ENCODE measurements around the gene TSNAXIP1. TPM values are rescaled to one million over a fixed set of nuclear protein-coding genes. Genes with fewer than 3 reads are reported as not detected.

TSNAXIP1 gene
- total and polyA plus RNA-seq, 2 experiments from 2014 or later, result 3.1 to 5.8 TPM

GRCh38 chr16:67781565-67781921 lies 25.1 kb upstream of the TSNAXIP1 start:
- Histone ChIP-seq H3K36me3 (replicated peaks; ENCODE audit: insufficient read depth, low read depth) (no peaks in the 10 kb centered on the region), H3K4me3 (no peak overlapping the region), H3K79me2 (peaks cover 52% of the 10 kb centered on the region), H4K20me1 (ENCODE audit: insufficient read depth, poor library complexity, severe bottlenecking) (peaks cover 17% of the 10 kb centered on the region), H3K27ac (no peak overlapping the region), H3K9me2 (replicated peaks; ENCODE audit: insufficient read depth) (no peaks in the 10 kb centered on the region), H2AFZ (no peak overlapping the region), H3K4me2 (no peak overlapping the region), H3K4me1 (ENCODE audit: insufficient read depth) (no peaks in the 10 kb centered on the region), H3K27me3 (no peaks in the 10 kb centered on the region), H3K9me3 (ENCODE audit: low read depth) (no peaks in the 10 kb centered on the region)
- 87% methylated on average over 5 of the region's 5 CpGs for whole genome bisulfite sequencing (ENCODE audit: low lambda C conversion rate, missing lambda C conversion rate)
- DNase-seq (ENCODE audit: low spot score), result no peak
- TF ChIP-seq CTCF (IDR thresholded peaks at IDR 0.05; ENCODE audit: poor library complexity) (no peak), EZH2phosphoT487 (IDR thresholded peaks at IDR 0.05; ENCODE audit: low read depth, severe bottlenecking, unreplicated experiment) (no peak), EZH2 (IDR thresholded peaks at IDR 0.05; ENCODE audit: borderline replicate concordance) (no peak)

DNA sequence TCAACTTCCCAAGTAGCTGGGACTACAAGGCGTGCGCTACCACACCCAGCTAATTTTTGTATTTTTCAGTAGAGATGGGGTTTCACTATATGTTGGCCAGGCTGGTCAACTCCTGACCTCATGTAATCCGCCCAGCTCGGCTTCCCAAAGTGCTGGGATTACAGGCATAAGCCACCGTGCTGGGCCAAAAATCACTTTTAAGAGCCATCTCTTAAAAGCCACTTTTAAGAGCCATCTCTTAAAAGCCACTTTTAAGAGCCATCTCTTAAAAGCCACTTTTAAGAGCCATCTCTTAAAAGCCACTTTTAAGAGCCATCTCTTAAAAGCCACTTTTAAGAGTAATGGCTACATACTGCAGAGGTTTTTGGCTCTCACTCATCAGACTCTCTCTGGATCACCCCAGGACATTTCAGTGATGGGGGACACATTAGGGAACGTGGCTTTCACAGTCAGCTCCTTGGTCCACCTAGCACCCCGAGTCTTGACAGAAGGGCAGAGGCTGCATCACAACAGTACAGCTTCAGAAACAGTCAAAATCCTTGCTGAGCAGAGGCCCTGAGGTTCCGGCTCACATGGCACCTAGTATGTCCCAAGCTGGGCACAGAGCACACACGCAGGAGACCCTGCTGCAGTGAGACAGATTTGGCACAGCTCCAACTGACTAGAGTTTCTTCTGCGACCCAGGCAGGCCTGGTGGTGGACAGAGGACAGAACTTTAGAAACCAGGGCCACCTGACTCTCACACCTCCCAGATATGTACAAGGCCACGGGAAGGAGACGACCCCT lies 23.9 kb upstream of the TSNAXIP1 start:
- no peaks in the 10 kb centered on the region for H3K9me2 ChIP-seq (replicated peaks; ENCODE audit: insufficient read depth)
- H4K20me1 ChIP-seq (ENCODE audit: insufficient read depth, poor library complexity, severe bottlenecking), result peaks cover 20% of the 10 kb centered on the region
- no peak for TF ChIP-seq EZH2 (IDR thresholded peaks at IDR 0.05; ENCODE audit: borderline replicate concordance)
- no peak for TF ChIP-seq EZH2phosphoT487 (IDR thresholded peaks at IDR 0.05; ENCODE audit: low read depth, severe bottlenecking, unreplicated experiment)
- no peak for TF ChIP-seq CTCF (IDR thresholded peaks at IDR 0.05; ENCODE audit: poor library complexity)
- peaks cover 50% of the 10 kb centered on the region for H3K79me2 ChIP-seq
- 59% methylated on average over 12 of the region's 12 CpGs for WGBS (ENCODE audit: low lambda C conversion rate, missing lambda C conversion rate)
- peak overlapping the region; percentile 37 for H3K27ac ChIP-seq
- DNase-seq (ENCODE audit: low spot score), result no peak
- no peak overlapping the region for H3K4me2 ChIP-seq
- no peaks in the 10 kb centered on the region for H3K9me3 ChIP-seq (ENCODE audit: low read depth)
- no peaks in the 10 kb centered on the region for H3K36me3 ChIP-seq (replicated peaks; ENCODE audit: insufficient read depth, low read depth)
- no peaks in the 10 kb centered on the region for H3K4me1 ChIP-seq (ENCODE audit: insufficient read depth)
- H2AFZ ChIP-seq, result no peak overlapping the region
- no peak overlapping the region for H3K4me3 ChIP-seq
- no peaks in the 10 kb centered on the region for H3K27me3 ChIP-seq

- no peak overlapping the region for H3K4me2 ChIP-seq
- peaks cover 50% of the 10 kb centered on the region for H3K79me2 ChIP-seq
- H3K27ac ChIP-seq, result peak overlapping the region; percentile 37
- H3K9me3 ChIP-seq (ENCODE audit: low read depth), result no peaks in the 10 kb centered on the region
- DNase-seq (ENCODE audit: low spot score), result no peak
- H3K4me1 ChIP-seq (ENCODE audit: insufficient read depth), result no peaks in the 10 kb centered on the region
- no peaks in the 10 kb centered on the region for H3K9me2 ChIP-seq (replicated peaks; ENCODE audit: insufficient read depth)
- no peak for TF ChIP-seq CTCF (IDR thresholded peaks at IDR 0.05; ENCODE audit: poor library complexity)
- TF ChIP-seq EZH2 (IDR thresholded peaks at IDR 0.05; ENCODE audit: borderline replicate concordance), result no peak
- TF ChIP-seq EZH2phosphoT487 (IDR thresholded peaks at IDR 0.05; ENCODE audit: low read depth, severe bottlenecking, unreplicated experiment), result no peak
- no peak overlapping the region for H3K4me3 ChIP-seq
- no peaks in the 10 kb centered on the region for H3K27me3 ChIP-seq
- no peak overlapping the region for H2AFZ ChIP-seq
- peaks cover 23% of the 10 kb centered on the region for H4K20me1 ChIP-seq (ENCODE audit: insufficient read depth, poor library complexity, severe bottlenecking)
- no peaks in the 10 kb centered on the region for H3K36me3 ChIP-seq (replicated peaks; ENCODE audit: insufficient read depth, low read depth)
Observed at GRCh38 chr16:67783353-67783725, 23.4 kb upstream of the TSNAXIP1 start.
